Erythroblast (primary cell): Measurements from ENCODE around the gene PDLIM5.

Experiments
- GATA1 ChIP-seq: IDR thresholded peaks from 2 replicates; pipeline ENCODE4 v1.6.1; 2011; ENCODE audit warnings: low read depth, mild to moderate bottlenecking, control low read depth, low read length, moderate library complexity
- POLR2A ChIP-seq: IDR thresholded peaks from 2 replicates; pipeline ENCODE4 v1.6.1; 2011; ENCODE audit warnings: mild to moderate bottlenecking, low read length

- TF ChIP-seq POLR2A: no peak
- no peak for TF ChIP-seq GATA1
Measured at GRCh38 chr4:94489098-94489497, 37.4 kb downstream of the PDLIM5 start.
